PC-9 (cell line): ENCODE results near the gene MCM6.

Experiments used
- EZH2 ChIP-seq: fragments of 200-600 bp; sonication (generic); IDR thresholded peaks from 2 replicates; pipeline ENCODE4 v1.8.0; 2017; ENCODE audit warnings: antibody characterized with exemption, low read depth
- TF ChIP-seq, protein P1 (sequence below): fragments of 200-600 bp; sonication (generic); conservative IDR thresholded peaks from 2 replicates; pipeline ENCODE4 v1.6.1; 2017; ENCODE audit warnings: mixed run types, antibody characterized with exemption, mild to moderate bottlenecking, moderate library complexity

DNA sequence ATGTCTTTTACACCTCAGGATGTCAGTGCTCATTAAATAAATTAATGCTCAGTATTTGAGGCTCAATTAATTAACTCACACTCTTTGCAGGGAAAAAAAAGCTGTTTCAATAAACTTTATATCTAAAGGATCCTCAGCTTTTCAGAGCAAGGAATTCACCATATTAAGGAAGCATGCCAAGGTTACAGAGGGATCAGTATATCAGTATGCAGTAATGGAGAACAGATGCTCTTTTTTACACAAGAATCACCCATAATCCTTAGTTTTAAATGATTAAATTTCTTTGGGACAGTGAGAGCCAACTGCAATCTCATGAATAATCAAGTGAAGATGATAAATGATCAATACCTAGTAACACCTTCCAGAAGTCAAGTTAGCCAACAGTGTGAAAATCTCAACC is 24.4 kb downstream of the MCM6 start:
- TF ChIP-seq, protein P1, sequence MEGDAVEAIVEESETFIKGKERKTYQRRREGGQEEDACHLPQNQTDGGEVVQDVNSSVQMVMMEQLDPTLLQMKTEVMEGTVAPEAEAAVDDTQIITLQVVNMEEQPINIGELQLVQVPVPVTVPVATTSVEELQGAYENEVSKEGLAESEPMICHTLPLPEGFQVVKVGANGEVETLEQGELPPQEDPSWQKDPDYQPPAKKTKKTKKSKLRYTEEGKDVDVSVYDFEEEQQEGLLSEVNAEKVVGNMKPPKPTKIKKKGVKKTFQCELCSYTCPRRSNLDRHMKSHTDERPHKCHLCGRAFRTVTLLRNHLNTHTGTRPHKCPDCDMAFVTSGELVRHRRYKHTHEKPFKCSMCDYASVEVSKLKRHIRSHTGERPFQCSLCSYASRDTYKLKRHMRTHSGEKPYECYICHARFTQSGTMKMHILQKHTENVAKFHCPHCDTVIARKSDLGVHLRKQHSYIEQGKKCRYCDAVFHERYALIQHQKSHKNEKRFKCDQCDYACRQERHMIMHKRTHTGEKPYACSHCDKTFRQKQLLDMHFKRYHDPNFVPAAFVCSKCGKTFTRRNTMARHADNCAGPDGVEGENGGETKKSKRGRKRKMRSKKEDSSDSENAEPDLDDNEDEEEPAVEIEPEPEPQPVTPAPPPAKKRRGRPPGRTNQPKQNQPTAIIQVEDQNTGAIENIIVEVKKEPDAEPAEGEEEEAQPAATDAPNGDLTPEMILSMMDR: no peak
- no peak for TF ChIP-seq EZH2
